WTC11 (cell line): ENCODE results near the gene SPRR2F. TPM values are rescaled to one million over a fixed set of nuclear protein-coding genes. Genes with fewer than 3 reads are reported as not detected.
A peak's percentile ranks its signal among the peaks of the same experiment; 100 is the strongest.

ENCODE experiments used
- ATAC-seq: fragments of 200-7000 bp; cut with Tn5 transposase; 2 replicates; pipeline ENCODE4 v1.10.0; 2021; ENCODE audit warnings: mild to moderate bottlenecking, moderate library complexity
- CTCF ChIA-PET: fragments of 300-600 bp; sonication (Branson Sonifier 250); formaldehyde crosslinking; loops from one replicate; lab custom pipeline; 2021; ENCODE audit warnings: antibody characterized with exemption; lab: Charles Lee
- POLR2A ChIA-PET: fragments of 350-600 bp; sonication (Branson Sonifier 250); formaldehyde crosslinking; loops from one replicate; lab custom pipeline; 2021; ENCODE audit warnings: antibody characterized with exemption; lab: Charles Lee
- DNase-seq: peaks from one replicate; pipeline ENCODE4 v3.0.0; 2021; ENCODE audit warnings: low spot score
- H3K27ac Mint-ChIP-seq: 2 replicates; pipeline ENCODE4 v1.8.0; 2021; ENCODE audit warnings: mixed read lengths
- H3K27me3 Mint-ChIP-seq: 2 replicates; pipeline ENCODE4 v1.8.0; 2021; ENCODE audit warnings: low read depth, mild to moderate bottlenecking, moderate library complexity, mixed read lengths
- H3K36me3 Mint-ChIP-seq: 2 replicates; pipeline ENCODE4 v1.8.0; 2021; ENCODE audit warnings: mixed read lengths
- H3K4me1 Mint-ChIP-seq: 2 replicates; pipeline ENCODE4 v1.8.0; 2022; ENCODE audit warnings: mixed read lengths
- H3K4me3 Mint-ChIP-seq: 2 replicates; pipeline ENCODE4 v1.8.0; 2021; ENCODE audit warnings: mild to moderate bottlenecking, moderate library complexity, mixed read lengths
- H3K9me3 Mint-ChIP-seq: 2 replicates; pipeline ENCODE4 v1.8.0; 2021; ENCODE audit warnings: mixed read lengths
- CDX4 ChIP-seq: fragments of 250-450 bp; sonication (Bioruptor Pico); IDR thresholded peaks from 2 replicates; pipeline ENCODE4 v1.9.0; 2021; ENCODE audit warnings: moderate library complexity, mild to moderate bottlenecking, inconsistent platforms, borderline replicate concordance
- E2F4 ChIP-seq: sonication (generic); formaldehyde crosslinking; IDR thresholded peaks from 2 replicates; pipeline ENCODE4 v1.8.1; 2022; ENCODE audit warnings: low read depth, mild to moderate bottlenecking, moderate library complexity, missing genetic modification reagents, borderline replicate concordance
- EMX1 ChIP-seq: fragments of 250-450 bp; sonication (Bioruptor Pico); IDR thresholded peaks from 2 replicates; pipeline ENCODE4 v1.8.0; 2021; ENCODE audit warnings: mild to moderate bottlenecking
- ETV6 ChIP-seq: sonication (generic); formaldehyde crosslinking; IDR thresholded peaks from 2 replicates; pipeline ENCODE4 v1.8.1; 2022; ENCODE audit warnings: mild to moderate bottlenecking, missing genetic modification reagents
- FOXK1 ChIP-seq: sonication (generic); formaldehyde crosslinking; IDR thresholded peaks from 2 replicates; pipeline ENCODE4 v1.8.0; 2022; ENCODE audit warnings: mild to moderate bottlenecking, moderate library complexity, missing genetic modification reagents
- FOXP1 ChIP-seq: sonication (generic); formaldehyde crosslinking; IDR thresholded peaks from 2 replicates; pipeline ENCODE4 v1.8.0; 2022; ENCODE audit warnings: missing genetic modification reagents, mild to moderate bottlenecking, moderate library complexity, borderline replicate concordance
- GRHL2 ChIP-seq: fragments of 250-450 bp; sonication (Bioruptor Pico); IDR thresholded peaks from 2 replicates; pipeline ENCODE4 v1.8.0; 2022; ENCODE audit warnings: mild to moderate bottlenecking, moderate library complexity; ENCODE audit not compliant: insufficient replicate concordance, severe bottlenecking
- GTF2I ChIP-seq: fragments of 250-450 bp; sonication (Bioruptor Pico); conservative IDR thresholded peaks from 2 replicates; pipeline ENCODE4 v1.4.0; 2021; ENCODE audit warnings: mild to moderate bottlenecking
- NFE2L1 ChIP-seq: sonication (generic); formaldehyde crosslinking; IDR thresholded peaks from 2 replicates; pipeline ENCODE4 v1.8.1; 2023; ENCODE audit warnings: missing genetic modification reagents
- NR1H2 ChIP-seq: sonication (generic); formaldehyde crosslinking; IDR thresholded peaks from 2 replicates; pipeline ENCODE4 v1.9.0; 2021; ENCODE audit warnings: mild to moderate bottlenecking, moderate library complexity, missing genetic modification reagents
- OVOL2 ChIP-seq: fragments of 250-450 bp; sonication (Bioruptor Pico); IDR thresholded peaks from 2 replicates; pipeline ENCODE4 v1.9.0; 2021; ENCODE audit warnings: mild to moderate bottlenecking, borderline replicate concordance
- SOX15 ChIP-seq: fragments of 250-450 bp; sonication (Bioruptor Pico); IDR thresholded peaks from 2 replicates; pipeline ENCODE4 v1.9.0; 2021; ENCODE audit warnings: mild to moderate bottlenecking
- SP1 ChIP-seq: sonication (generic); formaldehyde crosslinking; conservative IDR thresholded peaks from 2 replicates; pipeline ENCODE4 v1.8.1; 2022; ENCODE audit warnings: missing genetic modification reagents
- TEAD1 ChIP-seq: sonication (generic); formaldehyde crosslinking; IDR thresholded peaks from 2 replicates; pipeline ENCODE4 v1.8.0; 2022; ENCODE audit warnings: mild to moderate bottlenecking, missing genetic modification reagents
- ZNF263 ChIP-seq: sonication (generic); formaldehyde crosslinking; IDR thresholded peaks from 2 replicates; pipeline ENCODE4 v1.8.1; 2022; ENCODE audit warnings: low read depth, mild to moderate bottlenecking, moderate library complexity, missing genetic modification reagents
- ZNF423 ChIP-seq: fragments of 250-450 bp; sonication (Bioruptor Pico); IDR thresholded peaks from 2 replicates; pipeline ENCODE4 v2.1.2; 2022; ENCODE audit warnings: mild to moderate bottlenecking, moderate library complexity
- total RNA-seq: library from RNA; stranded (reverse); gene quantifications from 3 replicates; pipeline ENCODE4 v1.2.3, GENCODE V29; 2021
- TF ChIP-seq, protein P1 (sequence below): sonication (generic); formaldehyde crosslinking; IDR thresholded peaks from 2 replicates; pipeline ENCODE4 v1.8.0; 2022; ENCODE audit warnings: mild to moderate bottlenecking, missing genetic modification reagents
- TF ChIP-seq, protein P2 (sequence below): sonication (generic); formaldehyde crosslinking; IDR thresholded peaks from 2 replicates; pipeline ENCODE4 v1.8.0; 2022; ENCODE audit warnings: mild to moderate bottlenecking, missing genetic modification reagents
- TF ChIP-seq, protein P3 (sequence below): sonication (generic); formaldehyde crosslinking; IDR thresholded peaks from 2 replicates; pipeline ENCODE4 v1.8.1; 2022; ENCODE audit warnings: low read depth, missing genetic modification reagents, borderline replicate concordance
- TF ChIP-seq, protein P4 (sequence below): sonication (generic); formaldehyde crosslinking; IDR thresholded peaks from 2 replicates; pipeline ENCODE4 v1.8.0; 2023; ENCODE audit warnings: mild to moderate bottlenecking, missing genetic modification reagents
- TF ChIP-seq, protein P5 (sequence below): fragments of 250-450 bp; sonication (Bioruptor Pico); conservative IDR thresholded peaks from 2 replicates; pipeline ENCODE4 v1.9.0; 2021; ENCODE audit warnings: mild to moderate bottlenecking

Gene SPRR2F
- total RNA-seq, 1 experiment from 2014 or later, result not detected

GRCh38 chr1:153122831-153123421, 9.6 kb upstream of the SPRR2F start:
- peak overlapping the region; percentile 32; the same call in 1 of the 2 replicates for H3K4me3 Mint-ChIP-seq
- ChIA-PET POLR2A (no interaction called here), CTCF (interaction anchor here (0.6 to 1.4 kb wide), 5 partner anchors 47 to 245 kb away, joined by 3 to 5 read pairs (median 3); partner anchors contain the start of gene SMCP)
- H3K9me3 Mint-ChIP-seq, result peaks cover 48% of the 10 kb centered on the region
- DNase-seq (peak; percentile 74), ATAC-seq (peak; percentile 98)
- TF ChIP-seq, protein P1, sequence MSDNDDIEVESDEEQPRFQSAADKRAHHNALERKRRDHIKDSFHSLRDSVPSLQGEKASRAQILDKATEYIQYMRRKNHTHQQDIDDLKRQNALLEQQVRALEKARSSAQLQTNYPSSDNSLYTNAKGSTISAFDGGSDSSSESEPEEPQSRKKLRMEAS (CRISPR knock-in tag), result peak; percentile 35; the same call in 1 of the 2 replicates
- TF ChIP-seq CDX4, result no peak
- peak; percentile 48; the same call in 1 of the 2 replicates for TF ChIP-seq ZNF423
- TF ChIP-seq TEAD1 (CRISPR knock-in tag), result peak; percentile 69
- 0 out of 2 replicates have a peak, but pooled peaks have one; percentile 11 for TF ChIP-seq NFE2L1 (CRISPR knock-in tag)
- peak; percentile 54; the same call in 1 of the 2 replicates for TF ChIP-seq ETV6 (CRISPR knock-in tag)
- TF ChIP-seq FOXP1 (CRISPR knock-in tag), result no peak
- TF ChIP-seq, protein P2, sequence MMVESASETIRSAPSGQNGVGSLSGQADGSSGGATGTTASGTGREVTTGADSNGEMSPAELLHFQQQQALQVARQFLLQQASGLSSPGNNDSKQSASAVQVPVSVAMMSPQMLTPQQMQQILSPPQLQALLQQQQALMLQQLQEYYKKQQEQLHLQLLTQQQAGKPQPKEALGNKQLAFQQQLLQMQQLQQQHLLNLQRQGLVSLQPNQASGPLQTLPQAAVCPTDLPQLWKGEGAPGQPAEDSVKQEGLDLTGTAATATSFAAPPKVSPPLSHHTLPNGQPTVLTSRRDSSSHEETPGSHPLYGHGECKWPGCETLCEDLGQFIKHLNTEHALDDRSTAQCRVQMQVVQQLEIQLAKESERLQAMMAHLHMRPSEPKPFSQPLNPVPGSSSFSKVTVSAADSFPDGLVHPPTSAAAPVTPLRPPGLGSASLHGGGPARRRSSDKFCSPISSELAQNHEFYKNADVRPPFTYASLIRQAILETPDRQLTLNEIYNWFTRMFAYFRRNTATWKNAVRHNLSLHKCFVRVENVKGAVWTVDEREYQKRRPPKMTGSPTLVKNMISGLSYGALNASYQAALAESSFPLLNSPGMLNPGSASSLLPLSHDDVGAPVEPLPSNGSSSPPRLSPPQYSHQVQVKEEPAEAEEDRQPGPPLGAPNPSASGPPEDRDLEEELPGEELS (CRISPR knock-in tag), result peak; percentile 86; the same call in 1 of the 2 replicates
- TF ChIP-seq, protein P3, sequence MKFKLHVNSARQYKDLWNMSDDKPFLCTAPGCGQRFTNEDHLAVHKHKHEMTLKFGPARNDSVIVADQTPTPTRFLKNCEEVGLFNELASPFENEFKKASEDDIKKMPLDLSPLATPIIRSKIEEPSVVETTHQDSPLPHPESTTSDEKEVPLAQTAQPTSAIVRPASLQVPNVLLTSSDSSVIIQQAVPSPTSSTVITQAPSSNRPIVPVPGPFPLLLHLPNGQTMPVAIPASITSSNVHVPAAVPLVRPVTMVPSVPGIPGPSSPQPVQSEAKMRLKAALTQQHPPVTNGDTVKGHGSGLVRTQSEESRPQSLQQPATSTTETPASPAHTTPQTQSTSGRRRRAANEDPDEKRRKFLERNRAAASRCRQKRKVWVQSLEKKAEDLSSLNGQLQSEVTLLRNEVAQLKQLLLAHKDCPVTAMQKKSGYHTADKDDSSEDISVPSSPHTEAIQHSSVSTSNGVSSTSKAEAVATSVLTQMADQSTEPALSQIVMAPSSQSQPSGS (CRISPR knock-in tag), result no peak
- TF ChIP-seq SP1 (CRISPR knock-in tag), result 0 out of 2 replicates have a peak, but pooled peaks have one; percentile 42
- TF ChIP-seq FOXK1 (CRISPR knock-in tag), result peak; percentile 82; the same call in 1 of the 2 replicates
- TF ChIP-seq, protein P4, sequence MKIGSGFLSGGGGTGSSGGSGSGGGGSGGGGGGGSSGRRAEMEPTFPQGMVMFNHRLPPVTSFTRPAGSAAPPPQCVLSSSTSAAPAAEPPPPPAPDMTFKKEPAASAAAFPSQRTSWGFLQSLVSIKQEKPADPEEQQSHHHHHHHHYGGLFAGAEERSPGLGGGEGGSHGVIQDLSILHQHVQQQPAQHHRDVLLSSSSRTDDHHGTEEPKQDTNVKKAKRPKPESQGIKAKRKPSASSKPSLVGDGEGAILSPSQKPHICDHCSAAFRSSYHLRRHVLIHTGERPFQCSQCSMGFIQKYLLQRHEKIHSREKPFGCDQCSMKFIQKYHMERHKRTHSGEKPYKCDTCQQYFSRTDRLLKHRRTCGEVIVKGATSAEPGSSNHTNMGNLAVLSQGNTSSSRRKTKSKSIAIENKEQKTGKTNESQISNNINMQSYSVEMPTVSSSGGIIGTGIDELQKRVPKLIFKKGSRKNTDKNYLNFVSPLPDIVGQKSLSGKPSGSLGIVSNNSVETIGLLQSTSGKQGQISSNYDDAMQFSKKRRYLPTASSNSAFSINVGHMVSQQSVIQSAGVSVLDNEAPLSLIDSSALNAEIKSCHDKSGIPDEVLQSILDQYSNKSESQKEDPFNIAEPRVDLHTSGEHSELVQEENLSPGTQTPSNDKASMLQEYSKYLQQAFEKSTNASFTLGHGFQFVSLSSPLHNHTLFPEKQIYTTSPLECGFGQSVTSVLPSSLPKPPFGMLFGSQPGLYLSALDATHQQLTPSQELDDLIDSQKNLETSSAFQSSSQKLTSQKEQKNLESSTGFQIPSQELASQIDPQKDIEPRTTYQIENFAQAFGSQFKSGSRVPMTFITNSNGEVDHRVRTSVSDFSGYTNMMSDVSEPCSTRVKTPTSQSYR (CRISPR knock-in tag), result 0 out of 2 replicates have a peak, but pooled peaks have one; percentile 20
- no peak for TF ChIP-seq GTF2I (CRISPR knock-in tag)
- peaks cover 47% of the 10 kb centered on the region for H3K36me3 Mint-ChIP-seq
- H3K4me1 Mint-ChIP-seq, result peaks cover 61% of the 10 kb centered on the region
- H3K27me3 Mint-ChIP-seq, result peaks cover 9% of the 10 kb centered on the region
- H3K27ac Mint-ChIP-seq, result peak overlapping the region; percentile 99

DNA sequence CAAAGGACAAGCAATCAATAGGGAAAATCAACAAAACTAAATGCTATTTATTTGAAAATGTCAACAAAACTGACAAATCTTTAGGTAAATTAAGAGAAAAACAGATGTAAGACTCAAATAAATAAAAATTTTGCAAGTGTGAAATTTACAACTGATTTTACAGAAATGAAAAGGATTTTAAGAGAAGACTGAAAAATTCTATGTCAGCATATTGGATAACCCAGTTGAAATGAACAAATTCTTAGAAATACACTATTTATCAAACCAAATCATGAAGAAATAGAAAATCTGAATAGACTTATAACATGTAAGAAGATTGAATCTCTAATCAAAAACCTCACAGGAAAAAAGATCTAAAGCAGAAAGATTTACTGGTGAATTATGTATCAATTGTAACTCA, 7.6 kb upstream of the SPRR2F start:
- CTCF ChIA-PET, result no interaction called here
- Mint-ChIP-seq H3K36me3 (peaks cover 34% of the 10 kb centered on the region), H3K4me3 (no peak overlapping the region), H3K27me3 (peaks cover 9% of the 10 kb centered on the region), H3K9me3 (peaks cover 42% of the 10 kb centered on the region), H3K27ac (no peak overlapping the region), H3K4me1 (peaks cover 51% of the 10 kb centered on the region)
- ATAC-seq (no peak), DNase-seq (no peak)
- POLR2A ChIA-PET, result no interaction called here
- TF ChIP-seq NR1H2 (CRISPR knock-in tag), result no peak
- no peak for TF ChIP-seq EMX1 (CRISPR knock-in tag)
- TF ChIP-seq E2F4 (CRISPR knock-in tag), result no peak
- TF ChIP-seq OVOL2 (CRISPR knock-in tag), result no peak
- TF ChIP-seq GRHL2 (CRISPR knock-in tag), result no peak
- TF ChIP-seq, protein P5, sequence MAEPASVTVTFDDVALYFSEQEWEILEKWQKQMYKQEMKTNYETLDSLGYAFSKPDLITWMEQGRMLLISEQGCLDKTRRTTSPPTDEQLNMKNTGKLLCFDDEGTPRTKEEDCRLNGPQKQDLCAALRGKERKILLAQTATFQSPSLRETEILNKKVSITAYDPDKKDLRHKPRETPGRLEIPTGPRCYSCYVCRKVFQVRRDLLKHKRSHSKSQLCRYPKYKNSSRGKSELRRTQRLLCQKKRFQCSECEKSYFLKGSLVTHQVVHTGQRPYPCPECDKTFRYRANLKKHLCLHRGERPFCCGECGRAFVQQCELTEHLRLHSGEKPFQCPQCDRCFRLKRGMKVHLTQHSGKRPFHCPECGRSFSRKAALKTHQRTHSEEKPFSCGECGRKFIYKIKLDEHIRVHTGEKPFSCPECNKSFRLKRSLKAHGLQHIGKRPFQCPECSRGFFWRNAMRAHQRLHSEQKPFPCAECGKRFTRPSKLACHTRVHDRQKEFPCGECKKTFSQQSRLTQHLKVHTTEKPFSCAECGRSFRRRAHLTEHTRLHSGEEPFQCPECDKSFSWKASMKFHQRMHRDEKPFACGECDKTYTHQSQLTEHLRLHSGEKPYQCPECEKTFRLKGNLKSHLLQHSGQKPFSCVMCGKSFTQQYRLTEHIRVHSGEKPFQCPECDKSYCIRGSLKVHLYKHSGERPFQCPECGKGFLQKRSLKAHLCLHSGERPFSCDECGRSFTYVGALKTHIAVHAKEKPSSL, result no peak
- no peak for TF ChIP-seq ZNF263 (CRISPR knock-in tag)
- TF ChIP-seq, protein P3 (CRISPR knock-in tag), result no peak
- TF ChIP-seq ZNF423, result no peak
- no peak for TF ChIP-seq SOX15 (CRISPR knock-in tag)
